HG02840 (cell line): Measurements from ENCODE around the gene THOC6.
A peak's percentile ranks its signal among the peaks of the same experiment; 100 is the strongest.
"Not testable (repeated sequence)": the region's sequence is repeated elsewhere in the genome, so short reads cannot be mapped to it uniquely, and the experiment has no call there.

ENCODE experiments used
- ATAC-seq: cut with Tn5 transposase; IDR thresholded peaks from one replicate; pipeline ENCODE4 v1.9.1; 2021; ENCODE audit warnings: mild to moderate bottlenecking, moderate library complexity, moderate number of reproducible peaks; ENCODE audit not compliant: unreplicated experiment, low FRiP score

THOC6 gene

DNA sequence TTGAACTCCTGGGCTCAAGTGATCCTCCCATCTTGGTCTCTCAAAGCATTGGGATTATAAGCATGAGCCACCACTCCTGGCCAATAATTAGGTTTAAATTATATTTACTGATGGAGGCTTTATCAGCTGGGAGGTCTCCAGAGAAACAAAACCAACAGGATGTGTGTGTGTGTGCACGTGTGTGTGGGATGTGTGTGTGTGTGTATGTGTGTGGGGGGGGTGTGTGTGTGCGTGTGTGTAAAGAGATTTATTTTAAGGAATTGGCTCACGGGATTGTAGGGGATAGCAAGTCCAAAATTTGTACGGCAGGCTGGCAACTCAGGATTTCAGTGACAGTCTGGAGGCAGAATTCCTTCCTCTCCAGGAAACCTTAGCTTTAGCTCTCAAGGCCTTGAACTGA is 27.2 kb downstream of the THOC6 start:
- no peak for ATAC-seq

DNA sequence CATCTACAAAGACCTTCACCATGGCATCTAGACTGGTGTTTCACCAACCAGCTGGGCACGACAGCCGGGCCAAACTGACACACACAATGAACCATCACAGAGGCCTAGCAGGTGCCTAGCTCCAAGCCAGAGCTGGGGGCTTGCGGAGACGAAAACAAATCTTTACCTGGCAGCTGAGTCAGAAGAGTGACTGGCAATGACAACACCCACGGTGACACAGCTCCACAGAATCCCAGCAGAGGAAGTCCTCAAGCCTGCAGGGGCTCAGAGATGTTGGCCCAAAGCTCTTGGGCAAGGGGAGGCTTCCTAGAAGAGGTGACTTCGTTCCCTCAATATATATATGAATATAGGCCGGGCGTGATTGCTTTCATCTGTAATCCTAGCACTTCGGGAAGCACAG is 27.7 kb downstream of the THOC6 start:
- ATAC-seq: no peak

DNA sequence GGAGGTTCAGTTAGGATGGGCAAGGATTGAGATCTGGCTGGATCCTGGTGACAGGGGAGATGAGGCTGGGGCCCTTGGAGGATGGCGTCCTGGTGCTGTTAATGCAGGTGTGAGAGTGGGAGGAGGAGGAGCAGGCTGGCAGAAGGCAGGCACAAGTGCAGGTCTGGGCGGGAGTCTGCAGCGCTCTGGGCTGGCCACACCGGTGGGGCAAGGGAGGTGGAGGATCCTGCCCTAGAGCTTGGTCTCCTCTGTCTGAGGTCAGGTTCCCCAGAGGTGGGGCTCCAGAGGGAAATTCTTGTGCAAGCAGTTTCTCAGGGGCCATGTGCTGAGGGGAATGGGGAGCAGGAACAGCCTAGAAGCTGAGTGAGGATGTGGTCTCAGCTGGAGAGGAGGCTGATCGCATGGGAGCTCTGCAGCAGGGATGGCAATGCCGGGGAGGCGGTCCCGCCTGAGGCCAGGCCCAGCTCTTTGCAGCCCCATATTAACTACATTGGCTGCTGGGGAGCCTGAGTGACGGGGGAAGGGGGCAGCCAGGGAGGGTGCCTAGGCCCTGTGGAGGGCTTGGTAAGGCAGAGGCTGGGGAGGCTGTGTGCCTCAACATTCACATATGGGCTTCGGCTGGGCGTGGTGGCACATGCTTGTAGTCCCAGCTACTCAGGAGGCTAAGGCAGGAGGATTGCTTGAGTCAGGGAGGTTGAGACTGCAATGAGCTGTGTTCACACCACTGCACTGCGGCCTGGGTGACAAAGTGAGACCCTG is 28.9 kb downstream of the THOC6 start:
- not testable (repeated sequence) for ATAC-seq

DNA sequence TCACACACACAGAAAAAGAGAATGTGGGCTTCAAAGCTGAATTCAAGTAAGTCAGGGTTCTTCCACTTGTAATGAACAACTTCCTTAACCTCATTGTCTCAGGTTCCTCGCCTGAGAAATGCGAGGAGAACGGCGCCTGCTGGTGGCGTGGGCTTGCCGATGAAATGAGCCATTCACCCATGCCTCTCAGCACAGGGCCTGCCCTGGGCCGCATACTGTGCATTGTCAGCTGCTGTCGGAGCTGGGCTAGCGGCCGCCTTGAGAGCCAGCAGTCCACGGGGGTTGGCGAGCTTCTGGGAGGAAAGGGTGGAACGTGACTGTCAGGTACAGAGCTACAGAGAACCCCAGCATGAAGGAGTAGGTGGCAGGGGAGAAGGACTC is 29.5 kb downstream of the THOC6 start:
- not testable (repeated sequence) for ATAC-seq

DNA sequence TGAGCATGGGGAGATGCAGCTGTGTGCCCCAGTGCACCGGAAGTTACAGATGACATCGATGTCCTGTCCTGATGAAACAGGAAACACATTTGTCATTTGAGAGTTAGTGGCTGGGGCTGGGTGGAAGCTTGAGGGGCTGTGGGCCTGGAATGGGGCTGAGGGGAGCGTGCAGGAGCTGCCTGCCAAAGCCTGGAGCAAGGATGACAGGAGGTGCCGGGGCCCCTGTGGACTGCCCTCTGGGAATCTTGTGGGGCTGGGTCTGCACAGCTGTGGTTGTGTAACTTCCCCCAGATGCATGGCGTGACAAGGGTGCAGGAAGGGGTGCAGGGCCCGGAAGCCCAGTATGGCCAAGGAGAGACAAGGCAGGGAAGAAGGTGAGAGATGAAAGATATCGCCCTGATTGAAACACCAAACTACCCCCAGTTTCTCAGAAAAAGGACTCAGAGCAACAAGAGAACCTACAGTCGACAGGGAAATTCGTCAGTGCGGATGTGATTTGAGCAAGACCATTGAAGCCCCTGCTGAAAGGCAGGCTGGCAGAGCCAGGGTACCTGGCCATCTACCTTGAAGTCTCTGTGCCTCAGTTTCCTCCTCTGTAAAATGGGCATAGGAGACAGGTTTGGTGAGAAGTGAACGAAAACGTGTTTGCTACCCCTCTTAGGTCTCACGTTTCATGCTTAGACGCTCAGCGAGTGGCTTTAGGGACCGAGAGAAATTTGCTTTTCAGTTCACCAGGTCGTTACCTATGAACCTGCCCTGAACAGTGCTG is 31.3 kb downstream of the THOC6 start:
- no peak for ATAC-seq

DNA sequence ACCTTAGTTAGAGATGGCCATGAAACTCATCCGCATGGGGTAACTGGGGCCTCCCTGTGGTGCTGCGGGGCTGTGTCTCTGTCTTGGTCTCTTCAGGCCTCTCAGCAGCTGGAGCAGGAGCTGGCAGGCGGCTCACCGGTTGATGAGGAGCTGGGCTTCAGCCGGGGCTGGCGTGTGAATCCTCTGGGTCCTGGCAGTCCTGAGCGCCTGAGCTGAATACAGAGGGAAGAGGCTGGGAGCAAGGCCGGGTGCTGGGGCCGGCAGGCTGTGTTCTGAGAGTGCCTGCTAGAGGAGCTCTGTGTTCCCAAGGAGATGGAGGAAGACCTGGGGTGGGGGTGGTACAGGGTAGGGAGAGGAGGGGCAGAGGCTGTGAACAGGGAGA is 31.9 kb downstream of the THOC6 start:
- not testable (repeated sequence) for ATAC-seq

DNA sequence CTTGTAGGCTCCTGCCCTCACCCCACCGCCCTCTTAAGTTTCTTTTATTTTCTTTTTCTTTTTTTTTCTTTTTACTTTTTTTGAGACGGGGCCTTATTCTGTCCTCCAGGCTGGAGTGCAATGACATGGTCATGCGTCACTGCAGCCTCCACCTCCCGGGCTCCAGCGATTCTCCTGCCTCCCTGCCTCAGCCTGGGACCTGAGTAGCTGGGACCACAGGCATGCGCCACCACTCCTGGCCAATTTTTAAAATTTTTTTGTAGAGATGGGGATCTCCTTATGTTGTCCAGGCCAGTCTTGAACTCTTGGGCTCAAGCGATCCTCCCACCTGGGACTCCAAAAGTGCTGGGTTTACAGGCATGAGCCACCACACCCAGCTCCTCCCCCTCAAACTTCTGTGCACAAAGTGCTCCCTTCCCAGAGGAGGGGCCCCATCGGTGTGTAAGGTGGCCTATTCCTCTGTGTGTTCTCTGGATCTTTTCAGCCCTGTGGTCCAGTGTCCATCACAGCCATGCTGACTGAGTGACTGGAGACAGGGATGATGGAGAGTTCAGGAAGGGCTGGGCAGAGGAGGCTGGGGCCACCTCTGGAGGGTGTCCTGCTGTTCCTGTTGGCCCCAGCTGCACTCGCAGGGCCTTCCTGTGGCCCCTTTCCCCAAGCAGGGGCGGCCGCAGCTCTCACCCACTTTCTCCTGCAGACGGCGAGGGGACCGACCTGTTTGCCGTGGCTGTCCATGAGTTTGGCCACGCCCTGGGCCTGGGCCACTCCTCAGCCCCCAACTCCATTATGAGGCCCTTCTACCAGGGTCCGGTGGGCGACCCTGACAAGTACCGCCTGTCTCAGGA is 32.7 kb downstream of the THOC6 start:
- no peak for ATAC-seq

DNA sequence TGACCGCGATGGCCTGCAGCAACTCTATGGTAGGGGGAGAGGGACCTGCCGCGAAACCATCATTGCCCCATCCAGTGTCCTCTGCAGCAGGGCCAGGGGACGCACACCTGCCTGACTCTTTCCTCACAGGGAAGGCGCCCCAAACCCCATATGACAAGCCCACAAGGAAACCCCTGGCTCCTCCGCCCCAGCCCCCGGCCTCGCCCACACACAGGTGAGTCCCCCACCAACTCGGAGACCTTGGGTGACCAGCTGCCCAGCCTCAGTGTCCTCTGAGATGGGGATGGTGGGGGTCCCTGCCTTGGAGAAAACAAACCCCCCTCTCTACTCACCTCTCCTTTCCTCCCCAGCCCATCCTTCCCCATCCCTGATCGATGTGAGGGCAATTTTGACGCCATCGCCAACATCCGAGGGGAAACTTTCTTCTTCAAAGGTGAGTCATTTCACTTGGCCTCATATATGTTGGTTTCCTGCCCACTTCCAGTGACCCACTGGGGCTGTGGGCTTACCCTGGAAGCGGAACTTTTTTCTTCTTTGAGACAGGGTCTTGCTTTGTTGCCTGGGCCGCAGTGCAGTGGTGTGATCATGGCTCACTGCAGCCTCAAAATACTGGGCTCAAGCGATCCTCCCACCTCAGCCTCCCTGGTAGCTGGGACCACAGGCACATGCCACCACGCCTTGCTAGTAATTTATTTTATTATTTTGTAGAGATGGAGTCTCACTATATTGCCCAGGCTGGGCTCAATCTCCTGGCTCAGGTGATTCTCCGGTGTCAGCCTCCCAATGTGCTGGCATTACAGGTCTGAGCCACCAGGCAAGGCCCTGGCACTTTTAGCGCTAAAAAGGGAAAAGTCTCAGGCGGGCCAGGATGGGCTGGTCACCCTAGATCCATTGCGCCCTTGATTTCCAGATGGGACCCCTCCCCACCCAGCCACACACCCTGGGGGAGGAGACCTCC is 33.6 kb downstream of the THOC6 start:
- ATAC-seq: no peak

DNA sequence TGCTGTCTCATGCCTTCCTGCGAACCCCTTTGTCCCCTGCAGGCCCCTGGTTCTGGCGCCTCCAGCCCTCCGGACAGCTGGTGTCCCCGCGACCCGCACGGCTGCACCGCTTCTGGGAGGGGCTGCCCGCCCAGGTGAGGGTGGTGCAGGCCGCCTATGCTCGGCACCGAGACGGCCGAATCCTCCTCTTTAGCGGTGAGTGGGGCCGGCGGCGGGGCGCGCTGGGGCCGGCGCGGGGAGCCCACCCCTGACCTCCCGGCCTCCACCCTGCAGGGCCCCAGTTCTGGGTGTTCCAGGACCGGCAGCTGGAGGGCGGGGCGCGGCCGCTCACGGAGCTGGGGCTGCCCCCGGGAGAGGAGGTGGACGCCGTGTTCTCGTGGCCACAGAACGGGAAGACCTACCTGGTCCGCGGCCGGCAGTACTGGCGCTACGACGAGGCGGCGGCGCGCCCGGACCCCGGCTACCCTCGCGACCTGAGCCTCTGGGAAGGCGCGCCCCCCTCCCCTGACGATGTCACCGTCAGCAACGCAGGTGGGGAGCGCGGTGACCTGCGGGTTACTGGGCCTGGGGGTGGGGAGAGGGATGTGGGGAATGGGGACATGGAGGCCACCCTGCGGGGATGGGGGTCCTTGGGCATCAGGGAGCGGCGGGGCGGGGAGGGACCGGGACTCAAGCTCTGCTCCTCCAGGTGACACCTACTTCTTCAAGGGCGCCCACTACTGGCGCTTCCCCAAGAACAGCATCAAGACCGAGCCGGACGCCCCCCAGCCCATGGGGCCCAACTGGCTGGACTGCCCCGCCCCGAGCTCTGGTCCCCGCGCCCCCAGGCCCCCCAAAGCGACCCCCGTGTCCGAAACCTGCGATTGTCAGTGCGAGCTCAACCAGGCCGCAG is 34.5 kb downstream of the THOC6 start:
- ATAC-seq: peak; percentile 19

DNA sequence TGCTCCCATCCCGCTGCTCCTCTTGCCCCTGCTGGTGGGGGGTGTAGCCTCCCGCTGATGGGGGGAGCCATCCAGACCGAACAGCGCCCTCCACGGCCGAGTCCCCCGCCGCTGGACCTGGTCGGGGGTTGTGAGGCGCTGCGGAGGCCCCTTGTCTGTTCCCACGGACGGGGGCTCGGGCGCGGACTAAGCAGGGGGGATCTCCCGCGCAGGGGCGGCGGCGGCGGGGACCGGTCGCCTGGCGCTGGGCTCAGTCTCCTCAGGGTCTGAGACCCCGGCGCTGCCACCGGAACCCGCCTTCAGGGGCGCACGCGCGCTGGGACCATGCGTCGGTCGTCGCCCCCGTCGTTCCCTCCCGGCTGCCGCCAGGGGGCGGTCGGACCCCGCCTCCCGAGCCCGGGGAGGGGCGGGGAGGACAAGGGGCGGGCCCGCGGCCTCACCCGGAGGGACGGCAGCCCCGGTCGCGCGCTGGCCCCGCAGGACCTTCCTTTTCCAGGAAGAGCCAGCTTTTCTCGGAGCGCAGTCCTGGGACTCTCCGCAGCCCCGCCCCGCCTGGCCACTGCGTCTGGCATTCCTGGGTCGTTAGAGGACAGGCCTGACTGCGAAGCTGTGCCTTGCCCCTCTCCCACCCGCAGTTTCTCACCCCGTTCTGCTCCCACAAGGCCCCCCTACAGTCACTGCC is 35.3 kb downstream of the THOC6 start:
- peak; percentile 79 for ATAC-seq

DNA sequence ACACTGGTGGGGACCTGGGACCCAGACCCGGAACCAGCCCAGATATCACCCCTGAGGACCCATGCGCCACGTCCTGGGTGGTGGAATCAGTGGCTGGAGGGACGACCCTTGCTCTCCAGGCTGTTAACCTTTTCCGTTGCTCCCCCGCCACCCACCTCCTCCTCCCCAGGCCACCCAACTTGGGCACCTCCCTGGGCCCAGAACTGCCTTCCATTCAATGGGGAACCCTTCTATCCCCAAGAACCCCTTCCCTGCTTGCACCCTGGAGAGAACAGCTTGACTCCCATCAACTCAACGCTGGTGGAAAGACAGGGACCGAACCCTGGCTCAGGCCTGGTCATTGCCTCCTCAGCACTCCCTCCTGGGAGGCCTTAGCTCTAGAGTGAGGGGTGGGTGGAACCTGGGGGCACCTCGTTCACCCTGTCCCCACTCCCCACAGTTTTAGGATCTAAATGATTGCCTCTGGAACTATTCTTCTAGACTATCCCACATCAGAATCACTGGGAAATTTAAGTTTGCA is 35.9 kb downstream of the THOC6 start:
- ATAC-seq: peak; percentile 8

DNA sequence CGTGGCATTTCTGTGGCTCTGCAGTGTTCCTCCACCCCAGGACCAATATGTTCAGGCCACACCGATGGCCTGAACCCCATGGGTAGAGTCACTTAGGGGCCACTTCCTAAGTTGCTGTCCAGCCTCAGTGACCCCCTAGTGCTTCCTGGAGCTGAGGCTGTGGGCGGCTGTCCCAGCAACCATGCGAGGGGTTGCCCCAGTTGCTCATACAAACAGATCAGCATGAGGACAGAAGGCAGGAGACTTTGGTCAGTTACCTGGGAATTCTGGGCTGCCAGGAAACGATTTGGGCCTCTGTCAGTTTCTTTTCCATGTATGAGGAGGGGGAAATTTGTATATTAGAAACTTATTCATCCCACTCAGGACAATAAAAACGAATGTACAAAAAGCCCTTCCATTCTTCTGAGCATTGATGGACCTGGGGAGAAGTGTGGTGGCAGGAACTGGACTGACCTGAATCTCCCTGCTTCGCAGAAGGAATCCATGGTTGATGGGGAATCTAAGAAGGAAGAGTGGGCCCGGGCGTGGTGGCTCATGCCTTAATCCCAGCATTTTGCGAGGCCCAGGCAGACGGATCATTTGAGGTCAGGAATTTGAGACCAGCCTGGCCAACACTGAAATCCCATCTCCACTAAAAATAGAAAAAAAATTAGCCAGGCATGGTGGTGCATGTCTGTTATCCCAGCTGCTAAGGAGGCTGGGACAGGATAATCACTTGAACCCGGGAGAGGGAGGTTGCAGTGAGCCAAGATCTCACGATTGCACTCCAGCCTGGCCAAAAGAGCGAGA is 36.7 kb downstream of the THOC6 start:
- ATAC-seq: no peak

DNA sequence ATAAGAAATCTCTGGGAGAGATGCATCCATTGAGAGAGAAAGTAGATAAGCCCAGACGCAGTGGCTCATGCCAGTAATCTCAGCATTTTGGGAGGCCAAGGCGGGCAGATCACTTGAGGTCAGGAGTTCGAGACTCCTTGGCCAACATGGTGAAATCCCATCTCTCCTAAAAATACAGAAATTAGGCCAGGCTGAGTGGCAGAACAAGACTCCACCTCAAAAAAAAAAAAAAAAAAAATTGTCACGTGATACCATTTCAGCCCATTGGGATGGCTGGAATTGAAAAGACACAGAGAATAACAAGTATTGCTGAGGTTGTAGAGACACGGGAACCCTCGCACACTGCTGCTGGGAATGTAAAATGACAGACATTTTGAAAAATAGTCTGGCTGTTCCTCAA is 38.7 kb downstream of the THOC6 start:
- no peak for ATAC-seq

DNA sequence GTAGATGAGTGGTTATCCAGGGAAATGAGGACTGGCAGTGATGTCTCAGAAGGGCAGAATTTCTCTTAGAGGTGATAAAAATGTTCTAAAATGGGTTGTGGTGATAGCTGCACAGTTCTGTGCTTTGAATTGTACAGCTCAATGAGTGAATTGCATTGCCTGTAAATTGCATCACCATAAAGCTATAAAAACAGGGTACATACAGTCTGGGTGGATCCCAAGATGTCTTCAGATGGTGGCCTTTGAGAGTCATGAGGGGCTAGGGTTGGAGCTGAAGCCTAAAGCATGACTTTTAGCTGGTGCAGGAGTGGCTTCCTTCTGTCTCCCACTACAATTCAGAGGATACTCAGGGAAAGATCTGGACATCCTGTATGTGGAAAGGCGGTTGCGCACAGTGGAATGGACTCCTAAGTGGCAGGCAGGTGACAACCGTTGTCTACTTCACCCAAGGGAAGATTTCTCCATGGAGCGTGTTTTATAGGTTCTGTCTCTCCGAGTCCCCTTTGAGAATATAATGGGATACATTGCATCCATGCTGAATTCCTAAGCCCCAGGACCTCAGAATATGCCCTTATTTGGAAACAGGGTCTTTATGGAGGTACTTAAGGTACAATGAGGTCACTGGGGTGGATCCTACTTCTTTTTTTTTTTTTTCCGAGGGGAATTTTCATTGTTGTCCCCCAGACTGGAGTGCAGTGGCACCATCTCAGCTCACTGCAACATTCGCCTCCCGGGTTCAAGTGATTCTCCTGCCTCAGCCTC is 40.0 kb downstream of the THOC6 start:
- no peak for ATAC-seq

DNA sequence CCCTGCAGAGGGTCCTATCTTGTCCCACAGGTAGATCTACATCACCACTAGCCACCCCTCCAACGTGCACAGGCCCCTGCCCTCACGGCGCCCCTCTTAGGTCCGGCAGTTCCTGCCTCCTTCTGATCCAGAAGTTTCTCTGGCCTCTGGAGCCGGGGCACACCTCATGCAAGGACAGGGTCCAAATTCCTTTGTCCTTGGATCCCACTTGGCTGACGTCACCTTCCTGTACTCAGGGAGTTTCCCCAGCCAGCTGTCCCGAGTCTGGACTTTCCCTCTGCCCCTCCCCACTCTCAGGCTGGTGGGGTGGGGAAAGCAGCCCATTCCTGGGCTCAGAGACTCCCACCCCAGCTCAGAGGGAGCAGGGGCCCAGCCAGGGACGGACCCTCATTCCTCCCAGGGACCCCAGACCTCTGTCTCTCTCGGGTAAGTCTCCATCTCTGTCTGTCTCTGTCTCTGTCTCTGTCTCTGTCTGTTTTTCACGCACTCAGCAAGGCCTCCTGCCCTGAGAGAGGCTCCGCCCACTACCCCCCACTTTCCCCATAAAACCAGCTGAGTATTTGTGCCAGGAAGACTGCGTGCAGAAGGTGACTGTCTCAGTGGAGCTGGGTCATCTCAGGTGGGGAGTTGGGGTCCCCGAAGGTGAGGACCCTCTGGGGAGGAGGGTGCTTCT is 41.4 kb downstream of the THOC6 start, which contains the start of gene IL32:
Gene IL32 (plus strand): TSS at position 572 of the 673 bp plus-strand sequence. CDS start 172 bp downstream, outside the sequence.
- no peak for ATAC-seq
